PC-9 (cell line): ENCODE results near the gene SACS.

ENCODE experiments used
- EZH2 ChIP-seq: fragments of 200-600 bp; sonication (generic); IDR thresholded peaks from 2 replicates; pipeline ENCODE4 v1.8.0; 2017; ENCODE audit warnings: antibody characterized with exemption, low read depth
- TF ChIP-seq, protein P1 (sequence below): fragments of 200-600 bp; sonication (generic); conservative IDR thresholded peaks from 2 replicates; pipeline ENCODE4 v1.6.1; 2017; ENCODE audit warnings: mixed run types, antibody characterized with exemption, mild to moderate bottlenecking, moderate library complexity

DNA sequence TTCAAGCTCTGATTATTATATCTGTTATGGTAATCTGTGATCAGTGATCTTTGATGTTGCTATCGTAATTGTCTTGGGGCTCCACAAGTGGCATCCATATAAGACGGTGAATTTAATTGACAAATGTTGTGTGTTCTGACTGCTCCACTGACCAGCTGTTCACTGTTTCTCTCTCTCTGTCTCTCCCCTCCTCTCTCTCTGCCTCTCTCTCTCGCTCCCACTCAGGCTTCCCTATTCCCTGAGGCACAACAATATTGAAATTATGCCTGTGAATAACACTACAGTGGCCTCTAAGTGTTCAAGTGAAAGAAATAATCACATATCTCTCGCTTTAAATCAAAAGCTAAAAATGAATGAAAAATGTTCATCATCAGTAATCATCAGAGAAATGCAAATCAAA, 4.4 kb upstream of the SACS start:
- TF ChIP-seq, protein P1, sequence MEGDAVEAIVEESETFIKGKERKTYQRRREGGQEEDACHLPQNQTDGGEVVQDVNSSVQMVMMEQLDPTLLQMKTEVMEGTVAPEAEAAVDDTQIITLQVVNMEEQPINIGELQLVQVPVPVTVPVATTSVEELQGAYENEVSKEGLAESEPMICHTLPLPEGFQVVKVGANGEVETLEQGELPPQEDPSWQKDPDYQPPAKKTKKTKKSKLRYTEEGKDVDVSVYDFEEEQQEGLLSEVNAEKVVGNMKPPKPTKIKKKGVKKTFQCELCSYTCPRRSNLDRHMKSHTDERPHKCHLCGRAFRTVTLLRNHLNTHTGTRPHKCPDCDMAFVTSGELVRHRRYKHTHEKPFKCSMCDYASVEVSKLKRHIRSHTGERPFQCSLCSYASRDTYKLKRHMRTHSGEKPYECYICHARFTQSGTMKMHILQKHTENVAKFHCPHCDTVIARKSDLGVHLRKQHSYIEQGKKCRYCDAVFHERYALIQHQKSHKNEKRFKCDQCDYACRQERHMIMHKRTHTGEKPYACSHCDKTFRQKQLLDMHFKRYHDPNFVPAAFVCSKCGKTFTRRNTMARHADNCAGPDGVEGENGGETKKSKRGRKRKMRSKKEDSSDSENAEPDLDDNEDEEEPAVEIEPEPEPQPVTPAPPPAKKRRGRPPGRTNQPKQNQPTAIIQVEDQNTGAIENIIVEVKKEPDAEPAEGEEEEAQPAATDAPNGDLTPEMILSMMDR = no peak
- TF ChIP-seq EZH2 = no peak
